Measurements from ENCODE around the gene LUC7L.

GRCh38 chr16:180101-180675 lies 49.1 kb downstream of the LUC7L start, which contains the start of gene HBQ1:
- peak; percentile 28 for TF ChIP-seq CTCF (IDR thresholded peaks at IDR 0.05; ENCODE audit: insufficient read depth, low read depth, low read length)
- TF ChIP-seq EZH2 (IDR thresholded peaks at IDR 0.05; ENCODE audit: insufficient read depth, low read length), result no peak
